HG03108 (cell line): ENCODE measurements around the gene PLCG2.
"Not testable (repeated sequence)": the region's sequence is repeated elsewhere in the genome, so short reads cannot be mapped to it uniquely, and the experiment has no call there.

Experiments used
- ATAC-seq: cut with Tn5 transposase; IDR thresholded peaks from one replicate; pipeline ENCODE4 v1.9.1; 2021; ENCODE audit warnings: moderate library complexity; ENCODE audit not compliant: unreplicated experiment

The PLCG2 gene

GRCh38 chr16:81932668-81933067, 153.6 kb downstream of the PLCG2 start:
- no peak for ATAC-seq

GRCh38 chr16:81933361-81933760, 154.3 kb downstream of the PLCG2 start:
- ATAC-seq, result no peak

DNA sequence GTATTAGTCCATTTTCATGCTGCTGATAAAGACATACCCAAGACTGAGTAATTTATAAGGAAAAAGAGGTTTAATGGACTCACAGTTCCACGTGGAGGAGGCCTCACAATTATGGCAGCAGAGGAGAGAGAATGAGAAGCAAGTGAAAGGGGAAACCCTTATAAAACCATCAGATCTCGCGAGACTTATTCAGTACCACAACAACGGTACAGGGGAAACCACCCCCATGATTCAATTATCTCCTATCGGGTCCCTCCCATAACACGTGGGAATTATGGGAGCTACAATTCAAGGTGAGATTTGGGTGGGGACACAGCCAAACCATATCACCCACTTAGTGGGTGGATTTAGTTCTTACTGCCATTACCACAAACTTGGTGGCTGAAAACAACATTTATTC, 155.6 kb downstream of the PLCG2 start:
- ATAC-seq, result not testable (repeated sequence)

- ATAC-seq, result no peak
These were observed 157.3 kb downstream of the PLCG2 start for GRCh38 chr16:81936209-81937000.

GRCh38 chr16:81937305-81938038, 158.4 kb downstream of the PLCG2 start:
- no peak for ATAC-seq

DNA sequence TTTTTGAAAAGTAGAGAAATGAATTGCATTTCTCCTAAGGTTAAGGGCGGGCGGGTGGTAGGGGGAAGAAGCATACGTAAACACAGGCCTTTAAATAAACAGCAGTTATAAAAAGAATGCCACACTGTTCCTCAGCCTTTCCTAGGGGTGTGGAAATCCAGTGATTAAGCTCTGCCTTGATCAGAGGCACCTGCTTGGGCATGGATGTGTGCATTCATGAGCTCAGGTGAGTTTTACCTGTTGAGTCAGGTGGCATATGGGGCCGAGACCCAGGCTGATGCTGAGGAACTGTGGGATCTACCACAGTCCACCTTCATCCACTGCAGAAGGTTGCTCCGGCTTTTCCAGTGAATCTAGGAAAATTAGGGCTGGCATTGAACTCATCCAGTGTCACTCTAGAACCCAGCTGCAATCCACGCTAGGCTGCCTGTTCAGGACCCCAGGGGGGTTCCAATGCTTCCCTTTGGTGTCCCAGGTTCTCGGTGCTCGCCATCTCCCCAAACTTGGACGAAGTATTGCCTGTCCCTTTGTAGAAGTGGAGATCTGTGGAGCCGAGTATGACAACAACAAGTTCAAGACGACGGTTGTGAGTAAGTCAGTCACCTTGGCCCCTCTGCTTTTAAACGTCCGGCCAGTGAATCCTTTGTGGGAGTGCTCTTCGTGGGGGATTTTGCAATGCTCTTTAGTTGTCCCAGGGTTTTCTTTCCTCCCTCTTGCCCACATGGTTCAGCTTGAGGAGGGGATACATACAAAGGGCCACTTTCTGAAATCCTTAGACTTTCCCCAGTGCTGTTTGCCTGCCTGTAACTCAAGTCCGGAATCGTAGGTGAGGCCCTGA, 159.5 kb downstream of the PLCG2 start:
- no peak for ATAC-seq

DNA sequence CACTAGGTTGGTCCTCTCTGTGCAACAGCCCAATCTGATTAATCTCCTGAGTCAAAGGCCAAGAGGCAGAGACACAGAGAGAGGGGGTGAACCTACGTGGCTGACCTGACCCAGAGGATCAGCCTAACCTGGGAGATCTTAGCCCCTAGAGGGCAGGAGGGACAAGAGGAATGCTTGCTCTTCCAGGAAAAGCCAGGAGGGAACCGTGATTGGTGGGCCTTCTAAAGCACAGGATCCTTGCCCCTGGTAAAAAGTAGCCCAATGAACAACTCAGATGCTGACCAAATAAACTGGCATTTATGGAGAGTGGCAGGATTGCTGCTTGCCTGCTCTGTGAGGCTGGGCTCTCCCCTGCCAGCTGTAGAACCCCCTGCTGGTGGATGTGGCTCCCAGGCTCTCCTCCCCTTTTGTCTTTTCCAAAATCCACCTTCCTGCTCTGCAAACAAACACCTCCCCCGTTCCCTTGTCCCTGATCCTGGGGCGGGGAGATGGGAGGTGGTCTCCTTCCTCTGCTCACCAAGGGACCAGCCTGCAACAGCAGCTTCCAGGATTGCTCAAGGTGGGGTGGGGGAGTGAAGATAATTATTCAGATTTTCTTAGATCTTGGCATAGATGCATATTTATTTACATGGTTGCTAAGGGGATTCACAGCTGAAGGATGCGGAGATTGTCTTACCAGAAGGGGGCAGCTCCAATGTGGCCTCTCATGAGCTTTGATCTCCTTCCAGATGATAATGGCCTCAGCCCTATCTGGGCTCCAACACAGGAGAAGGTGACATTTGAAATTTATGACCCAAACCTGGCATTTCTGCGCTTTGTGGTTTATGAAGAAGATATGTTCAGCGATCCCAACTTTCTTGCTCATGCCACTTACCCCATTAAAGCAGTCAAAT, 160.3 kb downstream of the PLCG2 start:
- ATAC-seq, result no peak

DNA sequence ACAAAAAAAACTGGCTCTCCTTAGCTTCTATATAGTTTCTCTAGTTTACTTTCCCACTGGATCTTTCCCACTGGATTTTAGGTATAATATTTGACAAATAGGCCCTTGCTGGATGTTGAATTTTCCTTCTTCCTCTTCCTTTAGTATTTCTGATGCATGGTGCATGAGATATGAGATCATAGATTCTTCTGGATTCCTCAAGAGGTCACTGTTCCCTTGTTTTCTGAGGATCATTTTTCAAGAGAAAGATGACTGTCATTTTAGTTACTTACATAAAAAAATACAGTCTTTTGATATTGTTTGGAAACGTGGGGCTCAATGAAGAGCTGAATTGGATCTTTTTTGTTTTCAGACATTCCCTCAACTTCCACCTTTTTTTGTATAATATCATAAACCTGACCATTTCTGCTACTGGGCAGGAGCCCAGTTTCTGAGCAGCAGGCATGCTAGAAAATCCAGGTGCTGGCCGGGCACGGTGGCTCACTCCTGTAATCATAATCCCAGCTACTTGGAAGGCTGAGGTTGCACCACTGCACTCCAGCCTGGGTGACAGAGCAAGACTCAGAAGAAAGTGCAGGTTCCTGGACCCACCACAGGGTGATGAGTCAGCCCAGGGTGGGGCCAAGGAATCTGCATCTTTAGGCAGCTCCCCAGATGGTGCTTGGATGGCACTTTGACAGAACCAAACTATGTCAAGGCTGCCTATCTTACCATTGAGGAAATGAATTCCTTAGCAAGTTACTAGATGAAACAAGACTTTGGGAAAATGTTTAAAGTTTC, 161.9 kb downstream of the PLCG2 start:
- ATAC-seq, result no peak

DNA sequence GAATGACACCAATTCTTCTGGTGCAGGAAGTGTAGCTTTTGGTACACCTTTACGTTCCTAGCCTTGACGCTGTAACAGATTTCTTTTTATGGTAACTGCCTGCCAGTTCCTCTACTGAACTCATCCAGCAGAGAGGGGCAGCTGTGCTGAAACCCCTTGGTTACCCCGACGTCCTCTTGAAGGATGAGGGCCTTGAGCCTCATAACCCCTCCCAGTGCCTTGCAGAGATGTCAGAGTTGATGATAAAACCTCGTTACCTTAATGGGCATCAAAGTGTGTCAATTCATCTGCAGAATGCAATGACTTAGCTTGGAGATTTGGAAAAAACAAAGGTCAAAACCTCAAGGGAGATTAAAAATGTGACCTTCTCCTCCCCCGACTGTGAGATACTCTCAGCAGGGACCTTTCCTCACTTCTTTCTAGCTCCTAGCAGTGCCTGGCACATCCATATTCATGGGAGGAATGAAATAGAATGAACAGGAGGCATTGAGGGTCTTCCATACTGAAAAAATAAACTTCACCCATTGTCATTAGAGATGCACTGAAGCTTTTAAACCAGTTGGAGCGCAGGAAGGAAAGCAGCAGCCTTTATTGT, 163.0 kb downstream of the PLCG2 start:
- ATAC-seq, result no peak

GRCh38 chr16:81945665-81946064, 166.6 kb downstream of the PLCG2 start:
- ATAC-seq, result no peak

DNA sequence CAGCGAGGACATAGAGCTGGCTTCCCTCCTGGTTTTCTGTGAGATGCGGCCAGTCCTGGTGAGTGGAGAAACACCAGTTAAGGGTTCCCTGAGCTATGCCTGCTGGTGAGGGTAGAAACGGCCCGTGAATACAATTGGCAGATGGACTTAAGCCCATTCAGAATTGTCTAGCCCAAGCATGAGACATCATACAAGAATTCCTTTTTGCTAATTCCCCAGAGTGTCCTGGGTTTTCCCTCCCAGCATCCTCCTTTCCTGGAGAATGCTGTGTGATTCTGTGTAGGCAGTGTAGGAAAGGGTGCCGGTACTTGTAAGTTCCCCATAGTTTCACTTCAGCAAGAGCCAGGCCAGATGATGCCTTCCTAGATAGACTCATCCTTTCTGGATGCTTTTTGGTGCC, 167.1 kb downstream of the PLCG2 start:
- ATAC-seq, result no peak

DNA sequence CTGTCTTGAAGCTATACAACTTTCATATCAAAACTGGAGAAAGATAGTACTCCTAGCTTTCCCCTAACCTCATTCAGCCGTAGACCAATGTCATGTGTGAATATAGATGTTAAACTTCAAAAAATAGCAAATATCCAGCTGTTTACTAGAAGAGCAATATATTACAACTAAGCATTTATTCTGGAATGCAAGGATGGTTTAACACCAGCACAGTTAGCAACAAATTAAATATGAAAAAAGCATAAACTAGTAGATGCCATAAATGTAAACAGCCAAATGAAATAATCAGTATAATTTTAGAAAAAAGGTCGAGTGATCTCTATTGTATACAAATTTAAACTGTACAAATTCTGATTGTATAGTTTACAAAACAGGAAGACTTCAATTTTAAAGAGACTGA, 172.5 kb downstream of the PLCG2 start:
- no peak for ATAC-seq

- no peak for ATAC-seq
These were observed 177.3 kb downstream of the PLCG2 start for GRCh38 chr16:81956213-81956948.

GRCh38 chr16:81964808-81965207, 185.7 kb downstream of the PLCG2 start:
- ATAC-seq, result no peak

DNA sequence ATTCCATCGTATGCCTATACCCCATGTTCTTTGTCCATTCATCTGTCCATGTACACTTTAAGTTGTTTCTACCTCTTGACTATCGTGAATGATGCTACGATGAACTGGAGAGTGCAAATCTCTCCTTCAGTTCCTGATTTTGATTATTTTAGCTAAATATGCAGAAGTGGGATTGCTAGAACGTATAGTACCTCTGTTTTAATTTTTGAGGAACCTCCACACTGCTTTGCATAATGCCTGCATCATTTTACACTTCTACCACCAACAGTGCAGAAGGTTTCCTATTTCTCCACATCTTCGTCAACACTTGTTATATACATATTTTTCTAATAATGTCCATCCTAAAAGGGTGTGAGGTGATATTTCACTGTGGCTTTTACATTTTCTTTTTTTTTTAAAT, 188.3 kb downstream of the PLCG2 start:
- ATAC-seq, result no peak

DNA sequence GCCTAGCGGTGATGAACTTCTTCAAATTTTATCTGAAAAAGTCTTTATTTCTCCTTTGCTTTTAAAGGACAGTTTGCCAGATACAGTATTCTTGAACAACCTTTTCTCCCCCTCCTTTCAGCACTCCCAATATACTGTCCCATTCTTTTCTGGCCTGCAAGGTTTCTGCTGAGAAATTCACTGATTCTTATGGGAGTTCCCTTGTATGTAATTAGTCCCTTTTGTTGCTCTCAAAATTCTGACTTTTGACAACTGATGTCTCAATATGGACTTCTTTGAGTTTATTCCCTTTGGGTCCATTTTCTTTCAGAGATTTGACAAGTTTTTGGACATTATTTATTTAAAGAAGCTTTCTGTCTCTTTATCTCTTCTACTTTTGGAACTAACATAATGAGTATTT, 192.8 kb downstream of the PLCG2 start:
- ATAC-seq, result no peak

- ATAC-seq, result no peak
These were observed 194.6 kb downstream of the PLCG2 start for GRCh38 chr16:81973737-81974136.

GRCh38 chr16:81975637-81976036, 196.5 kb downstream of the PLCG2 start:
- ATAC-seq, result no peak
